LNCaP clone FGC (cell line): ENCODE results near the gene DTX1.

Source experiments
- DNase-seq: peaks from one replicate; pipeline ENCODE4 v3.0.0-alpha.2; 2011; ENCODE audit warnings: low read depth
- H3K4me3 ChIP-seq: 2 replicates; pipeline ENCODE4 v1.5.1; 2011; ENCODE audit warnings: mild to moderate bottlenecking, low read depth, low read length, control low read depth
- TF ChIP-seq, protein P1 (sequence below): IDR thresholded peaks from 2 replicates; pipeline ENCODE4 v1.5.1; 2012; ENCODE audit warnings: mild to moderate bottlenecking; ENCODE audit not compliant: control insufficient read depth, insufficient read depth; ENCODE audit errors: extremely low read depth

Gene DTX1

GRCh38 chr12:113099764-113100163, 43.2 kb downstream of the DTX1 start:
- no peak for DNase-seq
- TF ChIP-seq, protein P1, sequence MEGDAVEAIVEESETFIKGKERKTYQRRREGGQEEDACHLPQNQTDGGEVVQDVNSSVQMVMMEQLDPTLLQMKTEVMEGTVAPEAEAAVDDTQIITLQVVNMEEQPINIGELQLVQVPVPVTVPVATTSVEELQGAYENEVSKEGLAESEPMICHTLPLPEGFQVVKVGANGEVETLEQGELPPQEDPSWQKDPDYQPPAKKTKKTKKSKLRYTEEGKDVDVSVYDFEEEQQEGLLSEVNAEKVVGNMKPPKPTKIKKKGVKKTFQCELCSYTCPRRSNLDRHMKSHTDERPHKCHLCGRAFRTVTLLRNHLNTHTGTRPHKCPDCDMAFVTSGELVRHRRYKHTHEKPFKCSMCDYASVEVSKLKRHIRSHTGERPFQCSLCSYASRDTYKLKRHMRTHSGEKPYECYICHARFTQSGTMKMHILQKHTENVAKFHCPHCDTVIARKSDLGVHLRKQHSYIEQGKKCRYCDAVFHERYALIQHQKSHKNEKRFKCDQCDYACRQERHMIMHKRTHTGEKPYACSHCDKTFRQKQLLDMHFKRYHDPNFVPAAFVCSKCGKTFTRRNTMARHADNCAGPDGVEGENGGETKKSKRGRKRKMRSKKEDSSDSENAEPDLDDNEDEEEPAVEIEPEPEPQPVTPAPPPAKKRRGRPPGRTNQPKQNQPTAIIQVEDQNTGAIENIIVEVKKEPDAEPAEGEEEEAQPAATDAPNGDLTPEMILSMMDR: no peak
- no peak overlapping the region for H3K4me3 ChIP-seq

GRCh38 chr12:113101751-113102150, 45.2 kb downstream of the DTX1 start:
- no peak overlapping the region for H3K4me3 ChIP-seq
- TF ChIP-seq, protein P1: no peak
- DNase-seq: no peak

DNA sequence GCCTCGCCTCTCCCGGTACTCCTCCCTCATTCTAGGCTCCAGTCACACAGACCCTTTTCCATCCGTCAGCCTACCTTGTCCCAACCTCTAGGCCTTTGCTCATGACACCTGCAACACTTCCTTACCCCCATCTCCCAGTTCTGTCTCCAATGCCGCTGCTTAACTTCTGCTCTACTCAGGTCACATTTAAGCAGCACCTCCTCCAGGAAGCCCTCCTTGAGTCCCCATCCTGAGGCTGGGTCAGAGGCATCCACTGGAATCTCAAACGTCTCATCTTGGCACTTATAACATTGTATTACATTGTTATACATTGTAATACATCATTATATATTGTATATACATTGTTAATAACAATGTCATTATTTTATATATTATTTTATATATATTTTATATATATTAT, 46.3 kb downstream of the DTX1 start:
- DNase-seq: no peak
- H3K4me3 ChIP-seq: no peak overlapping the region
- TF ChIP-seq, protein P1: no peak

DNA sequence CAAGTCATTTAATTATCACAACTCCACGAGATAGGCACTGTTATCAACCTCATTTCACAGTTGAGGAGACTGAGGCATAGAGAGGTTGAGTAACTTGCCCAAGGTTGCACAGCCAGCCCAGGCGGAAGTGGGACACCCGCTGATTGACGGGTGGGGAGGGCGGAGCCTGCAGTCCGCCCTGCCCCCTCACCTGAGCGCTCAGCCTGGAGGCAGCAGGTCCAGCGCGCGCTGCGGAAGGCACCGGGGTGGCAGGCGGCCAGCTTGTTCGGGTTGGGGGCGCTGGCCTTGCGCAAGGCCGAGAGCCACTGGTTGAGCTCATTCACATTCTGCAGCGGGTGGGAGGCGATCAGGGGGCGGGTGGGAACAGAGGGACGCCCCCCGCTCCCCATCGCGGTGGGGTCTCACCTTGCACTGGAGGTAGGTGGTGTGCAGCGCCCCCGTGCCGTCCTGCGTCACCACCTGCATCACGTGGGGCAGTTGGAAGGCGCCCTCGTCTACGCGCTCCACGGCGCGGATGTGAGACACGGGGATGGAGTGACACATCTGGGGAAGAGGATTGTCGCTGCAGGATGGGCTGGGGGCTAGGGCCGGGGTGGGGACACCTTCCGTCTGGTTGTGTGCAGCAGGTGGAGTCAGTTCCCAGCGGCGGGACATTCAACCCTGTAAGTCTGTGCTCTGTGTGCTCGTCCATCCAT, 47.4 kb downstream of the DTX1 start:
- TF ChIP-seq, protein P1: no peak
- H3K4me3 ChIP-seq: no peak overlapping the region
- DNase-seq: no peak

GRCh38 chr12:113104953-113105510, 48.5 kb downstream of the DTX1 start:
- DNase-seq: no peak
- TF ChIP-seq, protein P1: no peak
- H3K4me3 ChIP-seq: no peak overlapping the region

- H3K4me3 ChIP-seq: no peak overlapping the region
- no peak for DNase-seq
- TF ChIP-seq, protein P1: no peak
These were observed 49.2 kb downstream of the DTX1 start for GRCh38 chr12:113105606-113106271.
